Raji (cell line): ENCODE measurements around the gene GOLGB1.
A peak's percentile ranks its signal among the peaks of the same experiment; 100 is the strongest.

ENCODE experiments used
- POLR2A ChIP-seq: IDR thresholded peaks from 2 replicates; pipeline ENCODE4 v1.6.1; 2011; ENCODE audit warnings: low read depth, low read length, control low read depth; ENCODE audit not compliant: insufficient read depth

GOLGB1 gene

DNA sequence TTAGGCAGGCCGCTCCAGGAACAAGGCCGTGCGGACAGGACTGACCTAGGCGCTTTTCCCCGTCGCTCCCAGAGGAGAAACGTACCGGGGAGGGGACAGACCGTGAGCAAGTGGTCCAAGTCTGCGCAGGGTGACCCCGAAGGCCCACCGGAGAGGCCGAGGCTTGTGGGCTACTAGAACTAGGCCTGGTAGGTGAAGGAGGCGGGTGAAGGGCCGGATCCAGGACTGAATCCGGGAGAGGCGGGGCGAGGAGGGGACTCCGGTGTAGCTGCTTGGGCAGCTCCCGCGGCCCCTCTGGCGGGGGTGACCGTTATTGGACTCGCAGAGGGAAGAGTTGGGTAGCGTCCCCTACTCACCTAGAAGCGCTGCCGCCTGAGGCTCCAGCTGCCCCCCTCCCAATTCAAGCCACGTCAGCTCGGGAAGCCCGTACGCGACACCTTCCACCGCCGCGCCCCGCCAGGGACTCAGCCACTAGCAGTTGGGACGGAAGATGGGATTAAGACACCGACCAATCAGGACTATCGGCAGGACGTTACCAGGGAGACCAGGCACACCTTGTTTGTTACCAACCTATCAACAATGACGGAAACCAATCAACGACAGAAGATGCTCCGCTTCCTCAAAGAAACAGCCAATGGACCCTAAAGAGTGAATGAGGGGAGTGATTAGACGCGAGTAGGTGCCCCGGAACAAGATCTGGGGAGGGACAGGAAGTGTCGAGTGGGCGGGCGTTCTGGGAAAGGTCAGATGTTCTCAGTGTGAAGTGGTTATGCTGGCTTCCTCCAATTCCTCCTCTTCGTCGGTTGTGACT lies at the start of gene GOLGB1:
GOLGB1 (minus strand) TSS at position 466 of the 811 bp plus-strand sequence. CDS start 18,770 bp downstream, outside the sequence.
- TF ChIP-seq POLR2A: peak; percentile 96

DNA sequence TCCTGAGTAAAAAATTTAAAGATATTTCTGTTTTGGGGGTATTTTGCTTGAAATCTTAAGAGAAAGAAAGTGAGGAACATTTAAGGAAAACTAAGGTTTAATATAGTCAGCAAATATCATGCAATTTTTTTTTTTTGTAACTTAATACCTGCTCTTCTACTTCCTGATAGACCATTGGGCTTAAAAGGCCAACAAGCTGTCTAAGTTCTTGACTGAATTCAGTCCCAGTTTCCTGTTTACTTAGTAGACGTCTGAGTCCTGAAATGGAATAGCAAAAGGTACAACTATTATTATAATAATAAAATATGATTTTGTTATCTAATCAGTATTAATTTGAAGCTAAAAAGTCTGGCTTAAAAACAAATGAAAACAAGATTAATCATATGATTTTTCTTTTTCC lies 47.4 kb upstream of the GOLGB1 start:
- no peak for TF ChIP-seq POLR2A

- no peak for TF ChIP-seq POLR2A
Observed at GRCh38 chr3:121794264-121794983, 44.9 kb upstream of the GOLGB1 start.

- no peak for TF ChIP-seq POLR2A
Observed at GRCh38 chr3:121793078-121793477, 43.5 kb upstream of the GOLGB1 start.

GRCh38 chr3:121786485-121786884 lies 36.9 kb upstream of the GOLGB1 start:
- no peak for TF ChIP-seq POLR2A

DNA sequence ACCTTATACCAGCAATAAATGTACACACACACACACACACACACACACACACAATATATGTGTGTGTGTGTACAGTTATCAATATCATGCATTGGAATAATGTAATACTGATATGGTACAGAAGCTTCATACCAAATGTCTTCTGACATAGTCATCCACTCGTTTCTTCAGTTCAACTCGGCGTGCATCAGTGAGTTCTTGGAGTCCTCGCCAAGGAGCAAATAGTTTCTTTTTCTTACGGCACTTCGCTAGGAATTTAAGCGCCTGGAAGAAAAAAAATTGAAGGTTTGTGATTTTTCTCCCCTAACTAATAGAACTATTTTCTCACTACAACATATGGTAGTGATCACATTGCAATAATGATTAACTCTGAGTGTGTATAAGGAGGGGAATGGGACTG lies 32.1 kb upstream of the GOLGB1 start:
- TF ChIP-seq POLR2A: no peak

GRCh38 chr3:121769246-121769645 lies 19.7 kb upstream of the GOLGB1 start:
- TF ChIP-seq POLR2A: no peak

GRCh38 chr3:121768452-121768851 lies 18.9 kb upstream of the GOLGB1 start:
- no peak for TF ChIP-seq POLR2A

DNA sequence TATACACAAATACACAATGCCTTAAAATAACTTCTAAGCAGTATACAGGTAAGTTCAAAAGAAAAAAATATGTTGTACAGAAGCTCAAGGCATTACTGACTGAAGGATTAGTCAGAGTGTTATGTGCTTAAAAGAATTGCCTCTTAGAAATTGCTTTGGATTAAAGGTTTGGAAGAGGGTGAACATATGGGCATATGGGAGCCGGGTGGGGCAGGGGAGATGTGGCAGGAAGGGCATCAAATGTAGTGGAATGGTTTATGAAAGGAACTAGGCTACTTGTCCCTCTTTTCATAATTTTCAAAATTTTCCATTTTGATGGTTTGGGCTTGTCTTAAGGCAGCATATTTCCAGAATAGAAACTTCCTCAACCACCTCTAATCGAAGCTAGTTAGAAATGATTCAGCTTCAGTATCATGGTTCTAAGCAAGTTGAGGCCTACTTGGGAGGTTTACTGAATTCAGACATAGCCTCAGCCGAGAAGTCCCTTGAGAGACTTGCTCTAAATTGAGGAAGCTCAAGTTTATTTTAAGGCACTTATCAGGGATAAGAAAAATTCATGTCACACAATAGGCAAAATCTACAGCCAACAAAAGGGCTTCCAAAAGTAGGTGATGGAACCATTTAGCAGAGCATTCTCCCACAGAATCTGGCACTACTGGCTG lies 10.1 kb upstream of the GOLGB1 start:
- TF ChIP-seq POLR2A: no peak

DNA sequence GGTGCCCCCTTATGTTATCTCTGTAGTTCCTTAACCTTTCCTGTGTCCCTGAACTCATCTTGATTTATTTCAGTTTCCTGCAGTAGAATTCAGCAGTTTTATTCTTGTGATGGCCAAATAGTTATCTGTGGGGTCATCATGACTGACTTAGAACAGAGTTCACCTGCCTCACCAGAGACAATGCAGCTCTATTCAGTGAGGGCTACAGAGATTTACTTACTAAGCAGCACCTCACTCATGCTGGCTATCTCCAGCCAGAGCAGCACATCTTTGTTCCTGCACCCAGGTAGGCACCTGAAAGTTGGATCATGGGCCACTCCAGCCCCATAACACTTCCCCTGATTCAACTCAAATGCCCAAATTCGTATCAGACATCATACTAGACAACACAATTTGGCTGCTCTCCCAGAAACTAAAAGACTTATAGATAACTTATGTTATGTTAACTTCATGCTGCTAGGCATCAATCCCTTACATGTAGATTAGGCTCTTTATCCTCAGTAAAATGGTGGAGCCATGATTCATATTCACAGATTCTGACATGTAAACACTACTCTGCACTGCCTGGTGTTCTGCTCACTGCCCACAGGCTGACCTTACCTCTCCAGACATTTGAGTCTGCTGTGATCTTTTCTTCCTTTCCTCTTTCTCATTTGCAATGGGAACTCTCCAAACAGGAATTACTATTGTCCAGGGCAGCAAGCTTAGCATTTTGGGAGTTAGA lies 9.3 kb upstream of the GOLGB1 start:
- no peak for TF ChIP-seq POLR2A

- no peak for TF ChIP-seq POLR2A
Observed at GRCh38 chr3:121757812-121758545, 8.4 kb upstream of the GOLGB1 start.

DNA sequence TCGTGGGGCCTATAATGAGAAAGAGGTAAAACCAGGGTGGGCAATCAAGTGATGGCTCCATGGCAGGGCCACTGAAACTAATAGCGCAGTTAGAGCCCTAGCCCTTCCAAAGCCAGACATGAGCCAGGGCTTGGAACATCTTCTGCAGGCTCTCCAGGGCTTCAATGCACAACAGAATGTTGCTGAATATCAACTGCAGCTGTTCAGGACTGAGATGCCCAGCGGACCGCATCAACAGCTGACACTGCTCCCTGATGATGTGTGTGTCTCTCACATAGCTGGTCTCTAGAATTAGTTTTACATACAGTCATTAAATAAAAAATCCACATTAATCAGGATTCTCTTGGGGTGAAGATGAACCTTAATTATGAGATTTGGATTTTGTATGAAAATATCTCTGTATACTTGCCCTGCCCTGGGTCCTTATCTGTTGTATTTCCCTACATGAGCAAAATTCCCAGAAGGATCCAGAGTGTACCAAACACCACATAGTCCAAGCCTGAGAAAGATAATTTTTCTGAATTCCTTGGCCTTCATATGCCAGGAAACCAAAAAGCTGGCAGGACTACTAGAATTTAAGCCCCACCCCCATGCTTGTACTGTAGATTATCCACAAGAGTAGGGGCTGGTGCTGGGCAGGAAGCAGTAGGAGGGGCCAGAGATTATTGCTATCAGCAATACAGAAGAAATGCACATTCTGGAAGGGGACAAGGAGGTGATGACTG lies 7.7 kb upstream of the GOLGB1 start:
- TF ChIP-seq POLR2A: no peak

DNA sequence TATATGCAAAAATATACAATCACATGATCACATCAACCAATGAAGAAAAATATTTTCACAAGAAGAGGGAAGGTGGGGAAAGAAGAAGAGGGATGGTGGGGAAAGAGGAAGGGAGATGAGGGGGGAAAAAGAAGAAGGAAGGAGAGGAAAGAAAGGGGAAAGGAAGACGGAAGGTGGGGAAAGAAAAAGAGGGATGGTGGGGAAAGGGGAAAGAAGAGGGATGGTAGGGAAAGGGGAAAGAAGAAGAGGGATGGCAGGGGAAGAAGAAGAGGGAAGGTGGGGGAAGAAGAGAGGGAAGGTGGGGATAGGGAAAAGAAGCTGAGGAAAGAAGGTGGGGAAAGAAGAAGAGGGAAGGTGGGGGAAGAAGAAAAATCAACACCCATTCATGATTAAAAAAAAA lies 3.2 kb upstream of the GOLGB1 start:
- TF ChIP-seq POLR2A: no peak

GRCh38 chr3:121752261-121752660 lies 2.7 kb upstream of the GOLGB1 start:
- no peak for TF ChIP-seq POLR2A
